Calu3 (cell line): ENCODE results near the gene ECD. TPM values are rescaled to one million over a fixed set of nuclear protein-coding genes. Genes with fewer than 3 reads are reported as not detected.

ENCODE experiments used
- BruUV-seq: library from RNA; stranded (reverse); fragments of 400-500 nt; replicated peaks from 2 replicates; lab custom pipeline; 2021; lab: Mats Ljungman, UMichigan
- CTCF ChIA-PET: fragments of 300-600 bp; sonication (Branson Sonifier 250); formaldehyde crosslinking; loops from one replicate; lab custom pipeline; 2022; ENCODE audit warnings: antibody characterized with exemption; lab: Charles Lee
- DNase-seq: peaks from one replicate; pipeline ENCODE4 v3.0.0; 2022
- H3K27ac Mint-ChIP-seq: one replicate; pipeline ENCODE4 v1.8.0; 2022; ENCODE audit warnings: mixed read lengths; ENCODE audit not compliant: unreplicated experiment
- H3K27me3 Mint-ChIP-seq: one replicate; pipeline ENCODE4 v1.8.0; 2022; ENCODE audit warnings: mixed read lengths; ENCODE audit not compliant: unreplicated experiment
- H3K36me3 Mint-ChIP-seq: one replicate; pipeline ENCODE4 v1.8.0; 2022; ENCODE audit warnings: mild to moderate bottlenecking, moderate library complexity, mixed read lengths; ENCODE audit not compliant: insufficient read depth, unreplicated experiment
- H3K4me1 Mint-ChIP-seq: one replicate; pipeline ENCODE4 v1.8.0; 2022; ENCODE audit warnings: mild to moderate bottlenecking, low read depth, mixed read lengths; ENCODE audit not compliant: unreplicated experiment
- H3K4me3 Mint-ChIP-seq: one replicate; pipeline ENCODE4 v1.8.0; 2022; ENCODE audit warnings: mild to moderate bottlenecking, low read depth, moderate library complexity, mixed read lengths; ENCODE audit not compliant: unreplicated experiment
- H3K9me3 Mint-ChIP-seq: one replicate; pipeline ENCODE4 v1.8.0; 2022; ENCODE audit warnings: low read depth, mixed read lengths; ENCODE audit not compliant: unreplicated experiment
- CTCF ChIP-seq: fragments of 200-600 bp; IDR thresholded peaks from one replicate; pipeline ENCODE4 v1.8.0; 2022; ENCODE audit warnings: antibody characterized with exemption; ENCODE audit not compliant: unreplicated experiment
- intact Hi-C: fragments of 100-400 bp; cut with micrococcal nuclease; formaldehyde crosslinking; loops from one replicate; pipeline ENCODE4 v1.10.0; 2022; ENCODE audit not compliant: unreplicated experiment
- total RNA-seq: library from RNA; stranded (reverse); gene quantifications from 2 replicates; pipeline ENCODE4 v1.2.3, GENCODE V29; 2022

ECD gene
- total RNA-seq, 1 experiment from 2014 or later = 28.1 TPM

GRCh38 chr10:73134727-73135126 is 33.1 kb downstream of the ECD start:
- no peaks in the 10 kb centered on the region for H3K9me3 Mint-ChIP-seq
- no peak for DNase-seq

DNA sequence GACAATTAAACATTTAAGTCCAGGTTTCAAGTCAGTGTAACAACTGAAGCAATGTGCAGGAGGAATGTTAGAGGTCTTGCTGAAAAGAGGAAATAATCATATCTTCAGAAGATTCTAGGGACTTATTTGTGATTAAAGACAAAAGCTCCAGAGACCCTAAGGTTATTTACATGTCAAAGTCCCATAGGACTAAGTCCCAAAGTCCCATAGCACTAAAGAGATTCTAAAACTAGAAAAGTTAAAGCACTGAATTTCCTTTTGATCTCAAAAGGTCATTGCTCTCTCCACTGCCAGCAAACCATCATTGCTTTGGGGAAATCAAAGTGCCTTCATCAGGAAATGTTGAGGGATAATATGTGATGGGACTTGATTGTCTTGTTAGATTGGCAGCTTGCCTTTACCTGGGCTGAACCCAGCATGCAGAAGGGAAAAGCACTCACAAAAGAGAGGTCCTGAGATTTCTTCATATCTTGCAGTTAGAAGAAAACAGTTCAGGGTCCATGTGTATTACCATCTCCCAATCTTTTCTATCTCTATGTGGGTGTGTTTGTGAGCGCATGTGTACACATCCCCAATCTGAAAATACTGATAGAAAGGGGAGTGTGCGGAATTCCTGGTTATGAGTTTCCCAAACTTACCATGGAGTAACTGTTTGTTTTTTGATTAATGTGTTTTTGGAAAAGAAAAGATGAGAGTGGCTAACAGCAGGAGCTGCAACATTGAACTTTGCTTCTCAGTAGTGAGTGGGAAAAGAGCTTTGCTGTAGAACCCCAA is 35.7 kb downstream of the ECD start:
- no peak for DNase-seq
- intact Hi-C loops = no loop called here
- no peaks in the 10 kb centered on the region for H3K27me3 Mint-ChIP-seq
- no peak for TF ChIP-seq CTCF
- CTCF ChIA-PET = no interaction called here
- BruUV-seq = no TSS peak
- H3K4me1 Mint-ChIP-seq = no peaks in the 10 kb centered on the region
- no peak overlapping the region for H3K4me3 Mint-ChIP-seq
- H3K27ac Mint-ChIP-seq = no peak overlapping the region
- H3K36me3 Mint-ChIP-seq = peaks cover 54% of the 10 kb centered on the region
- no peaks in the 10 kb centered on the region for H3K9me3 Mint-ChIP-seq

More at GRCh38 chr10:73134727-73135126, 33.1 kb downstream of the ECD start:
- Mint-ChIP-seq H3K36me3 (peaks cover 67% of the 10 kb centered on the region), H3K4me1 (no peaks in the 10 kb centered on the region), H3K27ac (no peak overlapping the region), H3K4me3 (no peak overlapping the region), H3K27me3 (no peaks in the 10 kb centered on the region)
- no TSS peak for BruUV-seq
- CTCF ChIA-PET = no interaction called here
- intact Hi-C loops = no loop called here
- no peak for TF ChIP-seq CTCF

DNA sequence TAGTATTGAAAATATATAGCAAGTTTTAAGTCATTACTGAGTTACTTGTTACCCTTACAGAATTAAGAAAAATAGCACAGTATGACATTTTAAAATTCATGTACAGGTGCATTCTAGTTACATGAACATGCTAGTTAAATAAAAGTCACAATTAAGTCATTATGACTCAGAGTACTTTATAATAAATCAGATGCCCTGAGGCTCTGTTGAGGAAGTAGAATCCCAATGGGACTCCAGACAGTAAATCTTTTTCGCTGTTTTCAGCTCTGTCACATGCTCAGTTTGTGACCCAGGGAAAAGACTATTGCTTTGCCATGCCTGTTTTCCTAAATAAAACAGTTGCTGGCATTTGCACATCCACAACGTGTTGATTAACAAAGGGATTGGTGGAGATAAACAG is 36.5 kb downstream of the ECD start:
- BruUV-seq = no TSS peak
- no peak overlapping the region for H3K4me3 Mint-ChIP-seq
- no peaks in the 10 kb centered on the region for H3K9me3 Mint-ChIP-seq
- H3K27me3 Mint-ChIP-seq = no peaks in the 10 kb centered on the region
- H3K27ac Mint-ChIP-seq = no peak overlapping the region
- DNase-seq = no peak
- peaks cover 60% of the 10 kb centered on the region for H3K36me3 Mint-ChIP-seq
- H3K4me1 Mint-ChIP-seq = peaks cover 3% of the 10 kb centered on the region
- CTCF ChIA-PET = no interaction called here
- intact Hi-C loops = no loop called here
- TF ChIP-seq CTCF = no peak

GRCh38 chr10:73126343-73126742 is 41.5 kb downstream of the ECD start:
- intact Hi-C loops = no loop called here
- no peak for TF ChIP-seq CTCF
- Mint-ChIP-seq H3K4me3 (no peak overlapping the region), H3K27ac (no peak overlapping the region), H3K4me1 (peaks cover 8% of the 10 kb centered on the region), H3K9me3 (no peaks in the 10 kb centered on the region), H3K36me3 (peaks cover 44% of the 10 kb centered on the region), H3K27me3 (no peaks in the 10 kb centered on the region)
- no peak for DNase-seq
- CTCF ChIA-PET = no interaction called here
- BruUV-seq = no TSS peak
